ENCODE data around the gene SLC29A1.

- TF ChIP-seq POLR2AphosphoS5 (IDR thresholded peaks at IDR 0.05; ENCODE audit: low read depth) = no peak
- no peak for TF ChIP-seq REST (IDR thresholded peaks at IDR 0.05; ENCODE audit: insufficient replicate concordance, low read depth)
- no peak for TF ChIP-seq CTCF (IDR thresholded peaks at IDR 0.05; ENCODE audit: insufficient read depth, low read length)
- no peak for TF ChIP-seq GABPA (IDR thresholded peaks at IDR 0.05; ENCODE audit: low read depth)
- TF ChIP-seq SPI1 (IDR thresholded peaks at IDR 0.05; ENCODE audit: borderline replicate concordance, low read depth) = no peak
Observed at GRCh38 chr6:44272529-44272928, 49.1 kb downstream of the SLC29A1 start.

Measured in HL-60 (cell line).